ENCODE results near the gene BCDIN3D.
A peak's percentile ranks its signal among the peaks of the same experiment; 100 is the strongest.

The BCDIN3D gene

DNA sequence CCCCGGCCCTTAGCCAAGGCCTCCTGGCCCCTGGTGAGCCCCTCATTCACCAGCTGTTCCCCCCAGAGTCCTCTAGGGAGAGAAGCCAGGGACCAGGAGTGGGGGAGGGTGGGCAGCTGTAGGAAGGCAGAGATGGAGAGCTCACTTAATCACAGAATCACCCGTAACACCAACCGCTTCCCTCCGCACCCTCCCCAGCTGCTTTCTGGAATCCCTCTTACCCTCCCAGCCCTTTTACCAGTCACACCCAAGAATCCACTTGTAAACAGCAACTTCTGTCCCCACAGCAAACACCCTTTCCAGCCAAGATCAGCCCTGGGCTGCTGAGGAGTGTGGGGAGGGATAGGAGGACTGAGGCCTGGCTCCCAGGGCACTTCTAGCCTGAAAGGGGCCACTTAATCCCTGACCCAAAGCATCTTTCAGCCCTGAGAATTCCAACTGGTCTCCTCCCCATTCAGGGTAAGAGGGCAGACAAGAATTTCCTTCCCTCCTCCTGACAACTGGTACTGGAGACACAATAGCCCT lies 33.5 kb downstream of the BCDIN3D start:
- H4K20me1 ChIP-seq, result peaks cover 0 to 85% (median 41%) of the 10 kb centered on the region in 11 experiments; a peak in 16 of 22 replicates
- peak overlapping the region in 7 of 10 experiments; percentile 18 to 47 (median 31); a peak in 10 of 20 replicates for H3K4me3 ChIP-seq
- no peaks in the 10 kb centered on the region for H3K27me3 ChIP-seq
- peak overlapping the region; percentile 29 to 80 (median 65); a peak in 19 of 22 replicates for H3K9ac ChIP-seq
- no peaks in the 10 kb centered on the region for H3K9me3 ChIP-seq (replicated peaks in 1 of 11)
- H3K4me1 ChIP-seq, result peaks cover 53 to 62% (median 57%) of the 10 kb centered on the region in 10 experiments
- H3K27ac ChIP-seq, result peak overlapping the region in 10 of 11 experiments; percentile 28 to 88 (median 76); a peak in 20 of 22 replicates
- TF ChIP-seq Cebpa-rat (IDR thresholded peaks at IDR 0.05), result no peak
- H3K4me2 ChIP-seq, result peak overlapping the region; percentile 70 to 97 (median 92)
- H3K36me3 ChIP-seq, result peaks cover 15 to 48% (median 25%) of the 10 kb centered on the region in 11 experiments; a peak in 21 of 22 replicates

DNA sequence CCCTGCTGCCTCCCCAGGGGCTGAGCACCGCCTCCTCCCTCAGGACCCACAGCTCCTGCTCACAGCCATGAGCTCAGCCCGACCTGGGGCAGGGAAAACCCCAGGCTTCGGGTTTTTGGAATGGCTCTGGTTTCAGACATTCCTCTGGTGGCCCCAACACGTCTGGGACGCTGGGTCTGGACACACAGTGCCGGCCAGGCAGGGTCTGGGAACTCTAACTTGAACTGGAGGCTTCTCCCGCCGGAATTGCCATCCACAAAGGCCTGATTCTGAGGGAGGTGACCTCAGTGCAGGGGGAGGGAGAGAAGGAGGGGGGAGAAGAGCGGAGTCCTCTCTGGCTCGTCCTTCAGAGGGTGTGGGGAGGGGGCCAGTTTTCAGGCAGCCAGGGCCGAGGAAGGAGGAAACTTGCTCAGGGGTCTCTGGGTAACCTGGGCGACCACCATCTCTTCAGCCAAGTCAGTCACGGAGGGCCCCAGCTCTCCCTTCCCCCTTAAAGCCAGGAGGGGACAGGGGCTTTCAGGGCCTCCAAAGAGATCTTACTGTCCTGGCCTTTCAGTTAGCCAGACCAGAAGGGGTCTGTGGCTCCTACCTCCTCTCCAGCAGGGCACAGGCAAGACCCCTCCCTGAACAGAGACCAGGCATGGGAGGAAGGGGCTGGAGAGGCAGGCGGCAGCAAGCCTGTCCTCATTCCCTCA lies 34.1 kb downstream of the BCDIN3D start:
- peaks cover 0 to 91% (median 42%) of the 10 kb centered on the region in 11 experiments; a peak in 16 of 22 replicates for H4K20me1 ChIP-seq
- H3K4me2 ChIP-seq, result peak overlapping the region; percentile 70 to 97 (median 92)

GRCh38 chr12:49807991-49808580 lies 34.8 kb downstream of the BCDIN3D start:
- Histone ChIP-seq H3K36me3 (peaks cover 27 to 54% (median 31%) of the 10 kb centered on the region in 11 experiments), H3K4me2 (peak overlapping the region; percentile 70 to 97 (median 92)), H3K27me3 (no peaks in the 10 kb centered on the region), H4K20me1 (peaks cover 0 to 93% (median 43%) of the 10 kb centered on the region in 11 experiments; a peak in 17 of 22 replicates), H3K9me3 (replicated peaks in 1 of 11) (no peaks in the 10 kb centered on the region), H3K4me1 (peaks cover 49 to 71% (median 62%) of the 10 kb centered on the region in 10 experiments), H3K27ac (peak overlapping the region in 9 of 11 experiments; percentile 58 to 88 (median 76); a peak in 18 of 22 replicates), H3K9ac (peak overlapping the region; percentile 29 to 80 (median 65); a peak in 18 of 22 replicates), H3K4me3 (peak overlapping the region in 2 of 10 experiments; percentile 10 to 32; a peak in 1 of 20 replicates)
- TF ChIP-seq Cebpa-rat (IDR thresholded peaks at IDR 0.05), result no peak

More for the DNA sequence above, 34.1 kb downstream of the BCDIN3D start:
- Histone ChIP-seq H3K36me3 (peaks cover 20 to 51% (median 29%) of the 10 kb centered on the region in 11 experiments), H3K9ac (peak overlapping the region; percentile 29 to 80 (median 65); a peak in 19 of 22 replicates), H3K27me3 (no peaks in the 10 kb centered on the region), H3K27ac (peak overlapping the region in 10 of 11 experiments; percentile 28 to 88 (median 76); a peak in 20 of 22 replicates), H3K4me3 (peak overlapping the region in 5 of 10 experiments; percentile 1 to 47 (median 32); a peak in 5 of 20 replicates), H3K4me1 (peaks cover 55 to 63% (median 59%) of the 10 kb centered on the region in 10 experiments), H3K9me3 (replicated peaks in 1 of 11) (no peaks in the 10 kb centered on the region)
- no peak for TF ChIP-seq Cebpa-rat (IDR thresholded peaks at IDR 0.05)

- no peaks in the 10 kb centered on the region for H3K9me3 ChIP-seq (replicated peaks in 1 of 11)
- H3K4me3 ChIP-seq, result no peak overlapping the region
- no peak for TF ChIP-seq Cebpa-rat (IDR thresholded peaks at IDR 0.05)
- peaks cover 0 to 96% (median 44%) of the 10 kb centered on the region in 11 experiments; a peak in 17 of 22 replicates for H4K20me1 ChIP-seq
- H3K4me1 ChIP-seq, result peaks cover 37 to 65% (median 52%) of the 10 kb centered on the region in 10 experiments
- H3K27ac ChIP-seq, result 0 out of 22 replicates have a peak overlapping the region, but pooled peaks of 1 of the 11 experiments have one; percentile 16
- H3K4me2 ChIP-seq, result 0 out of 22 replicates have a peak overlapping the region, but pooled peaks of 1 of the 11 experiments have one; percentile 97
- H3K27me3 ChIP-seq, result no peaks in the 10 kb centered on the region
- H3K9ac ChIP-seq, result peak overlapping the region in 3 of 11 experiments; percentile 6 to 30 (median 14); a peak in 2 of 22 replicates
- H3K36me3 ChIP-seq, result peaks cover 35 to 66% (median 42%) of the 10 kb centered on the region in 11 experiments
Measured at GRCh38 chr12:49806877-49807276, 36.0 kb downstream of the BCDIN3D start.

GRCh38 chr12:49806321-49806813 lies 36.5 kb downstream of the BCDIN3D start:
- H3K27ac ChIP-seq, result no peak overlapping the region
- H4K20me1 ChIP-seq, result peaks cover 0 to 96% (median 40%) of the 10 kb centered on the region in 11 experiments; a peak in 17 of 22 replicates
- H3K4me3 ChIP-seq, result no peak overlapping the region
- H3K36me3 ChIP-seq, result peaks cover 39 to 71% (median 47%) of the 10 kb centered on the region in 11 experiments
- H3K27me3 ChIP-seq, result no peaks in the 10 kb centered on the region
- no peak overlapping the region for H3K4me2 ChIP-seq
- TF ChIP-seq Cebpa-rat (IDR thresholded peaks at IDR 0.05), result no peak
- H3K9ac ChIP-seq, result peak overlapping the region in 1 of 11 experiments; percentile 6; a peak in 1 of 22 replicates
- H3K4me1 ChIP-seq, result peaks cover 32 to 65% (median 48%) of the 10 kb centered on the region in 10 experiments
- no peaks in the 10 kb centered on the region for H3K9me3 ChIP-seq (replicated peaks in 1 of 11)

DNA sequence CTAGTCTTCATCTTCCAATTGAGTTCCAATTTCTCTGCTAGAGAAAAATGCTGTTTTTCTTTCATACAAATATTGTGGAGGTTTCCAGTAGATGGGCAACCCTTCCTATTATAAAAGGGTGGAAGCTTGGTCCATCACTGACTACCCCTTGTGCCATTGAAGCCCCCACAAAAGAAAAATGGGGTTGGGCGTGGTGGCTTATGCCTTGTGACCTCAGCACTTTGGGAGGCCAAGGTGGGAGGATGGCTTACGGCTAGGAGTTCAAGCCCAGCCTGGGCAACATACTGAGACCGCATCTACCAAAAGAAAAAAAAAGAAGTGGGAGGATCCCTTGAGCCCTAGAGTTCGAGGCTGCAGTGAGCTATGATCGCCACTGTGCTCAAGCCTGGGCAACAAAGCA lies 37.5 kb downstream of the BCDIN3D start:
- Histone ChIP-seq H3K36me3 (peaks cover 45 to 81% (median 57%) of the 10 kb centered on the region in 11 experiments), H3K4me3 (no peak overlapping the region), H3K27ac (no peak overlapping the region), H3K27me3 (no peaks in the 10 kb centered on the region), H4K20me1 (peaks cover 0 to 98% (median 38%) of the 10 kb centered on the region in 11 experiments; a peak in 17 of 22 replicates), H3K9me3 (replicated peaks in 1 of 11) (no peaks in the 10 kb centered on the region), H3K4me2 (no peak overlapping the region), H3K4me1 (peaks cover 23 to 63% (median 44%) of the 10 kb centered on the region in 10 experiments), H3K9ac (no peak overlapping the region)
- no peak for TF ChIP-seq Cebpa-rat (IDR thresholded peaks at IDR 0.05)

DNA sequence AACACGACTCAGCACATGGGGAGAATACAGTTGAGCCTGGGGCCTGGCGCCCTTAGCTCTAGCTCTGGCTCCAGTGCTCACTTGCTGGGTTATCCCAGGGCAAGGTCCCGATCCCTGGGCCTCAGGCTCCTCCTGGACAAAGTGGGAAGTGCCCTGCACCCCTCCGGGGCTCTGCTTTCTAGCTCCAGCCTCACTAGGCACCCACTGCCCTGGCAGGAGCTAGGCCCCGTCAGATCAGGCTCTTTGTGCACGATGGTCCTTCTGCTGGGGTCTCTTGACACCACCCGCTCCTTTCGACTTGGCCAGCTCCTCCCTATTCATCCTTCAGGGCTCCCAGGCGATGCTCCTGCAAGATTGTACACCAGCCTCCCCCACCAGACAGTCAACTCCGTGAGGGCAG lies 38.1 kb downstream of the BCDIN3D start:
- H3K27me3 ChIP-seq, result no peaks in the 10 kb centered on the region
- no peak overlapping the region for H3K27ac ChIP-seq
- no peak overlapping the region for H3K4me2 ChIP-seq
- H3K9ac ChIP-seq, result no peak overlapping the region
- no peaks in the 10 kb centered on the region for H3K9me3 ChIP-seq (replicated peaks in 1 of 11)
- no peak overlapping the region for H3K4me3 ChIP-seq
- TF ChIP-seq Cebpa-rat (IDR thresholded peaks at IDR 0.05), result no peak
- H3K4me1 ChIP-seq, result peaks cover 17 to 57% (median 38%) of the 10 kb centered on the region in 10 experiments
- peaks cover 0 to 99% (median 38%) of the 10 kb centered on the region in 11 experiments; a peak in 17 of 22 replicates for H4K20me1 ChIP-seq
- H3K36me3 ChIP-seq, result peaks cover 46 to 87% (median 63%) of the 10 kb centered on the region in 11 experiments

DNA sequence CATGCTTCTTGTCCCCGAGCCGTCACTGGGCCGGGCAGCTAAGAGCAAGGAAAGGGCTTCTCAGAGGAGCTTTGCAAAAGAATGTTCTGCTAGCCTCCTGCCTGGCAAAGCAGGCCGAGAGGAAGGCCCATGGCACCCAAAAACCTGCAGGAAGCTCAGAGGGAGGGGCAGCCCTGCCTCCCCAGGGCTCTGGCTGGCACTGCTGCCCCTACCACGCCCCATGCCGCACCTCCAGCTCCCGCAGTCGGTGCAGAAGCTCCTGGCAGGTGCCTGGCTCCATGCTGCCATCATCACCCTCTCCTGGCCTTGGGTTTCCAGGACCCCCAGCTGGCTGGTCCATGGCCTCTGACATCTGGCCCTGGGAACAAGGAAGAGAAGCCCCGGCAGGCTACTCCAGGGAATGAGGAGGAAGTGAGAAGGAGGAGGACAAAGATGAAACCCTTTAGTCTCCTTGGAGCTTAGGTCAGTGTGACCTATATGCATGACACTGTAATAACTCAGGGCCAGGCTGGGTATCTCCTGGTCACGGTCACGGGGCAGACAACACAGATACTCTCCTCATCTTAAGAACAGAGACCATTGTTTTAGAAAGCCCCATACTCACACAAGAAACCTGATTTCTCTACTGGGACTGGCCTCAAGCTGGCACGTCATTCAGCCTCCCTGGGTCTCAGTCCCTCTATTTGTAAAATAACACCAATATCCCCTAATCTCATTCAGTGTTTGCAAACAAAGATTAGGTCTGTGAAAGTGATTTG lies 39.0 kb downstream of the BCDIN3D start:
- Histone ChIP-seq H3K9me3 (replicated peaks in 1 of 11) (no peaks in the 10 kb centered on the region), H3K9ac (no peak overlapping the region), H3K4me1 (peaks cover 7 to 50% (median 33%) of the 10 kb centered on the region in 10 experiments), H3K4me2 (peak overlapping the region in 3 of 11 experiments; percentile 12 to 22 (median 18); a peak in 2 of 22 replicates), H3K36me3 (peaks cover 46 to 96% (median 72%) of the 10 kb centered on the region in 11 experiments), H3K4me3 (no peak overlapping the region), H3K27ac (no peak overlapping the region), H4K20me1 (peaks cover 0 to 98% (median 38%) of the 10 kb centered on the region in 11 experiments; a peak in 17 of 22 replicates), H3K27me3 (no peaks in the 10 kb centered on the region)
- TF ChIP-seq Cebpa-rat (IDR thresholded peaks at IDR 0.05), result no peak

All from BLaER1 treated with 17β-estradiol and CSF1 and Interleukin-3, amounts not matched to agents 10 nM and 100 nM (cell line).